Limb (tissue), 2 donors: Measurements from ENCODE around the gene OBSCN.

Experiments used
- DNase-seq, 2 donors: peaks; one replicate each; pipeline ENCODE4 v3.0.0-alpha.2; 2016; ENCODE audit errors: extremely low spot score in 2 of 2

Gene OBSCN

DNA sequence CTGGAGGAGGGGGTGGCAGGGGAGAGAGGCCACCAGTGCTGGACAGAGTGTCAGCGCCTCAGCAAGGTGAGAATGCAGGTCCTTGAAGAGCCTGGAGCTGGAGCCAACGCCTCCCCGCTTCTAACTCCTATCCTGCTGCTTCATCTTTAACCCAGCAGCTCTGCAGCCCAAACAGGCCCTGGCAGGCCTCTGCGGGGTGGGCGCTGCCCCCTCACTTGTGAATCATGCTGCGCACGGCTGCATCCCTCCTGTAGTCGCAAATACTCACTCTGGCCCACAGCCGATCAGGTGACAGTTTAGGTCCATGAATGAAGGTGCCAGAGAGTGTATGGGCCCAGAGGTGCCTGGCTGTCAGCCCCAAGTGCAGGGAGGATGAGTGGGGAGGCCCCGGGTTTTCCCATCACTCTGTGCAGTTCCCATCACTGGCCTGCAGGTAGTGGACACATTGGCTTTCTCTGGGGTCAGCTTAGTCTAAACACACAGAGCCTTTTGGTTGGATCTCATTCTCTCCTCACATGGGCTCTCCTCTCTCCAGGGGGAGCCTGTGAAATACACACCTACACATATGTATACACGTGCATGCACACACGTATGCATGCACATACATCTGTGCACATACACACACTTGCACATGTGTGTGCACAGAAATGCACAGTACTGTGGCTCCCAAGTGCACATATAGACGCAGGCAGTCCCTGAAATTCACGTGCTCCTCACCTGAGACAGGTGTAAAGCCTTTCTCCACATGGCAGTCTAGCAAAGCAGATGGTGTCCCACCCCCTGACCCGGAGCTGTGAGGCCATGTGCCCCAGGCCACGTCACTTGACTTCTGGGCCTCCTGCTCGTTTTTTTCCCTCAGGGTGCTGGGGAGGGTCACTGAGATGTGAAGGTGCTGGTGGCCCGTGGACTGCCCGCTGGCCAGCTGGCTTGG is 146.8 kb downstream of the OBSCN start:
- no peak for DNase-seq

DNA sequence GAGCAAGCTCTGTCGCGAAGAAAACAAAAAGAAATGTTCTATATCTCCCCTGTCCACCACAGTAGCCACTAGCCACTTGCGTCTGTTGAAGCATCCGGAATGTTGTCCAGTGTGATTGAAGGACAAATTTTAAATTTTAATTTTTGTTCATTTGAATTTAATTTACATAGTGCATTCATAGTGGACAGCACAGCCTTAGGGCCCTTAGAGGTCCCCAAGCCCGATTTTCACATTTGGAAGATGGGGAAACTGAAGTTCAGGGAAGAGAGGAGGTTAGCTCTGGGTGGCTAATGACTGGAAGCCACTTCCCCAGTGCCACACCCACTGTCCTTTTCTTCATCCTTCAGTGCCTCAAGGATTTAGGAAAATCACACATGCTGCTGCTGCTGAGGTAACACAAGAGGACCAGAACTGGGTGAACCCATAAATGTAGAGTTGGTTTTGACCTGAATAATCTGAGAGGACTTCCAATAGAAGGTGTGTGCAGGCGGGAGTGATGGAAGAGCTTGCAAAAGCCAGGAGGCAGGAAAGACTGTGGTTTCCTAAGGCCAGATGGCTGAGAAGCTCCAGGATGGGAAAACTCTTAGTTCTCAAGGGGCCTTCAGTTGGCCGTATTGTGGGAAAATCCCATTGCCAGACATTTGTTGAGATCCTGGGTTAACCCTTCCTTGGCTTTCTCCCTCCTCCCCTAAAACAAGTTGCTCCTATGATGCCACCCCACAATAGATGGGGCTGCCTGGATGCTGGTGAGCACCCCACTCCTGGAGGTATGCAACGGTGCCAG is 149.2 kb downstream of the OBSCN start:
- DNase-seq, result no peak

DNA sequence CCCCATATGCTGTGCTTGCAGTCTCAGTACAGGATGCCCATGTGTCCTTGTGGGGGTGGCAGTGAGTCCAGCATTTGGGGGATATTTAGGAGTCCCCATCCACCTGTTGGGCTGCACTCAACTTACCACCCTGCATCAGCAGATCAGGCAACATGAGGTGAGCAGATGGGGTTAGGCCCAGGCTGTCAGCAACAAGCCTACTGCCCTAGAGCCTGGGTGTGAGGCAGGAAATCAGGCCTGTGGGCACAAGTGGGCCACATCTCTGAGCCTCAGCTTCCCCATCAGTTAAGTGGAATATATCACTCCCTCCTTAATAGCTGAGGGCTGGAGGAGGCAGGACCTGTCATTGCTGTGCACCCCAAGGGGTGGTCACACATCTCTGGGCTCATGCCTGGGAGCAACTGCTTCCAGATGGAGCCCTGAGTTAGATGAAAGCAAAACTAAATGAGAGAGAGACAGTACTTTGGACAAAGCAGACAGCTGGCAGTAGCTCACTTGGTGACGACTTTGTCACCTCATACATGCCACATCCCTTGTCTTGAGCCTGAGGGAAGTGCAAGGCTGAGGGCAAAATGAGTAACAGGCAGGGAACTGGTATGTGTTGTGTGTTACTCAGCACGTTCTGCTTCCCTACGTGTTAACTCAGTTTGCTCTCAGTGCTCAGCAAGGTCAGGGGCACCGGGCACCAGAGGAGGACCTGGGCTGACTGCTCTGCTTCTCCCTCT is 150.4 kb downstream of the OBSCN start:
- no peak for DNase-seq

DNA sequence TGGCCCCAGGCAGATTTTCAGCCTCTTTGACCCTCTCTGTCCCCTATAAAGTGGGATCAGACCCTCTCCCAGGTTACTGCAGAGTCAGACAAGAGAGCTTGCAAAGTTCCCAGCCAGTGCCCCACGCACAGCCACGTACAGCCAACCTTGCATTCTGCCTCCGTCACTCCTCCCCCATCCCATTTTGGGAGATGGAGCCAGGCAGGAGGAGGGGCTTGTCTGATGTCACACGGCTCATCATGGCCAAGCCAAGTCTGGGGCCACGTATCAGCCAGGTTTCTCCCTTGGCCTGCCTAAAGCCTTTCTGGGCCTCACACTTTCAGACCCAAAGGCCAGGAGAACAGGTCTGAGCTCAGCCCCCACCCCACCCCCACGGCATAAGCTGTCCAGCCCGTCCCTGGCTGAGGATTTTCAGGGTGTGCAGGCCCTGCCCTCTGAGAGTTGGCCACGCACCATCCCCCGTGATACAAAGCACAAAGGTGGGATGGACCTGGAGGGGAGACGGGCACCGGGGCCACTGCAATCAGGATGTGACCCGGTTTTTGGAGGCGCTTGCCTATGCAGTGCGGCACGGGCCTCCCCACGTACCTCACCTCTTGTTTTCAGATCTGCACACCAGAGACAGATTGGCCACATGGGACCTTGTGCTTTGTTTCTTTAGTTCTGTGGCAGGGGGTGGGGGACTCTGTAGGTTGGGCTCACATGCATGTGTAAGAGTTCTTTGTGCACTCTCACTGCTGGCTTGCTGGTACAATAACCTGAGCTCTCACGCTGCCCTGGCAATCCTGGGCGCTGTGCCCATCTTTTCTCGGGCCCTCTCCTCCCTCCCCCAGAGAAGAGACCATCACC is 151.1 kb downstream of the OBSCN start:
- DNase-seq, result no peak

DNA sequence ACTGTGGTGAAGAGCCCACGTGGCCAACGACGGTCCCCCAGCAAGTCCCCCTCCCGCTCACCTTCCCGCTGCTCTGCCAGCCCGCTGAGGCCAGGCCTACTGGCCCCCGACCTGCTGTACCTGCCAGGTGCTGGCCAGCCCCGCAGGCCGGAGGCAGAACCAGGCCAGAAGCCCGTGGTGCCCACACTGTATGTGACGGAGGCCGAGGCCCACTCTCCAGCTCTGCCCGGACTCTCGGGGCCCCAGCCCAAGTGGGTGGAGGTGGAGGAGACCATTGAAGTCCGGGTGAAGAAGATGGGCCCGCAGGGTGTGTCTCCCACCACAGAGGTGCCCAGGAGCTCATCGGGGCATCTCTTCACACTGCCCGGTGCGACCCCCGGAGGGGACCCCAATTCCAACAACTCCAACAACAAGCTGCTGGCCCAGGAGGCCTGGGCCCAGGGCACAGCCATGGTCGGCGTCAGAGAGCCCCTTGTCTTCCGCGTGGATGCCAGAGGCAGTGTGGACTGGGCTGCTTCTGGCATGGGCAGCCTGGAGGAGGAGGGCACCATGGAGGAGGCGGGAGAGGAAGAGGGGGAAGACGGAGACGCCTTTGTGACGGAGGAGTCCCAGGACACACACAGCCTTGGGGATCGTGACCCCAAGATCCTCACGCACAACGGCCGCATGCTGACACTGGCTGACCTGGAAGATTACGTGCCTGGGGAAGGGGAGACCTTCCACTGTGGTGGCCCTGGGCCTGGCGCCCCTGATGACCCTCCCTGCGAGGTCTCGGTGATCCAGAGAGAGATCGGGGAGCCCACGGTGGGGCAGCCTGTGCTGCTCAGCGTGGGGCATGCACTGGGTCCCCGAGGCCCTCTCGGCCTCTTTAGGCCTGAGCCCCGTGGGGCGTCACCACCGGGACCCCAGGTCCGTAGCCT is 152.0 kb downstream of the OBSCN start:
- DNase-seq, result no peak

DNA sequence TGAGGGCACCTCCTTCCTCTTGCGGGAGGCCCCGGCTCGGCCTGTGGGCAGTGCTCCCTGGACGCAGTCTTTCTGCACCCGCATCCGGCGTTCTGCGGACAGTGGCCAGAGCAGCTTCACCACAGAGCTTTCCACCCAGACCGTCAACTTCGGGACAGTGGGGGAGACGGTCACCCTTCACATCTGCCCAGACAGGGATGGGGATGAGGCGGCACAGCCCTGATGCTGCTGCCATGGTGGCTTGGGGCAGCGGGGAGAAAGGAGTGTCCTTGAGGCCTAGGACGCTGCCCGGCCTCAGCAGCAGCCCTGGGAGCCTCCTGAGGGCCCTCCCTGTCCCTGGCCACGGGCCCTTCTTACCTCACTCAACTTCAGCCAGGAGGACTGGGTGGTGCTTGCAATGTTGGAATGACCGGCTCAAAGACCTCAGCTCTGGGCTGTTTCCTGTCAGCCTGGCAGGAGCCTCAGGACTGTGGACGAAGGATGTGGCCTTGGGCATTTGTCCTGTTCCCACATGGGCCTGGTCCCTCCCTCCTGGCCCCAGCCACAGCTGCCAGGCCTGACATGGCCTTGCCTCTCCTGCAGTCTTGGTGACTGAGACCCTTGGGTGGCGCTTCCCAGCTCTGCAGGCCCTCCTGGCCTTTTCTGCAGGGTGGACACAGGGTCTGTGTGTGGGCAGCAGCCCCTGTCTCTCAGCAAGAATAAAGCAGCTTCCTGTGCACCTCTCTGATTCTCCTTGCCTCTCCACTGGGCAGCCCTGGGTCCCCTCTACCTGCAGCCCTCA is 152.9 kb downstream of the OBSCN start:
- no peak for DNase-seq

DNA sequence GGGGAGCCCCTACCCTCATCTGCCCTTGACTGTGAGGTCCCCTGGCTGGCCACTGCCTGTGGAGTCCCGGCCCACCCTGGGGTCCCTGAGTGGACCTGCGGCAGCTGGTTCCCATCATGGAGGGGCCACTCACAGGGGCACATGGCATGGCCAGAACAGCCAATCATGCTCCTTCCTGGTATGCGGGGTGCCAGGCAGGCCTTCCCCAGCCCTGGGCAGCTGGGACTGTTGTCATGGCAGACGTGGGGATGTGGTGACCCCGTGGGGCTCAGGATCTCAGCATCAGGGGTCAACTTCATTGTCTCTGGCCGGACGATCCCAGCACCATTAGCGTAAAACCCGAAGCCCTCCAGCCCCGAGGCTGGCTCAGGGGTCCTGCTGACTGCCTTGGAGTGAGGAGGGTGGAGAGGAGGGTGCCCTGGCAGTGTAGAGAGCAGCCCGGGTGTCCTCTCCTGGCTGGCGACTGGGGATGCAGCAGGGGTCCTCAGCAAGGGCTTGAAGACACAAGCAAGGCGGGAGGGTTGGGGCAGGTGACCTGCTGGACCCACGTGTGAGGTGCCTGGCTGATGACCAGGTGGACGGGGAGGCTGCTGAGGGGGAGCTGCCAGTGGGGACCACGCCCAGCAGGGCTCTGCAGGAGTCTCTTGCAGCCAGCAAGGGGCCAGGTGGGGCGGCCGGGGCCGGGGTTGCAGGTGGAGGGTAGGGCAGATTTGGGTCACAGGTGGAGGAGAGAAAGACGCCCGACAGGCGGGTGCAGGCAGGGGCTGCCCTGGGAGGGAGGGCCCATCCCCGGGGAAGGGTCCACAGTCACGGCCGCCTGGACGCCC is 153.7 kb downstream of the OBSCN start:
- DNase-seq, result no peak

DNA sequence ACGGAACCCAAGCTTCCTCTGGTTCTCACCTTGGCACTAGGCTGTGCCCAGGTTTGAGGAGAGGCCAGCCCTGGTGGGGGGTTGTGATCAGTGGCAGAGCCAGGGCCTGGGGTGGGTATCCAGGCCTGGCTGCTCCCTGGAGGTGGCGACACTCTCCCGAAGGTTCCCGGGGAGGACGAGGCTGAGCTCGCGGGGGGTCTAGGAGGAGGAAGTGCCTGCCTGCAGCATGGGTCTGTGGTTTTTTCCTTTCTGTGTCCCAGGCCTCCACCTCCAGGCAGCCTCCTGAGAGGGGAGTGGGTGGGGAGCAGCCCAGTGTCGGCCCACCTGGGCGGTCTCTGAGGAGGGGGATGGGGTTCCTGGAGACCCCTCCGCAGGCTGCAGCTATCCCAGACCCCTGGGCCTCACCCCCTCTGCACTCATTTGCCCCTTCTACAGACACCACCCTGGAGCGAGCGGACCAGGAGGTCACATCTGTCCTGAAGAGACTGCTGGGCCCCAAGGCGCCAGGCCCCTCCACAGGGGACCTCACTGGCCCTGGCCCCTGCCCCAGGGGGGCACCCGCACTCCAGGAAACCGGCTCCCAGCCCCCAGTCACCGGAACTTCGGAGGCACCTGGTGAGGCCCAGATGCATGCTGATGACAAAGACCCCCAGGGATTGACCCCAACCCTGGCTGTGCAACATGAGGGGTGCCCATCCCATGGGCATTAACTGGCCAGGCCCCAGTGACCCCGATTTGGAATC is 154.5 kb downstream of the OBSCN start:
- DNase-seq, result peak in 1 of 2 donors; percentile 24

DNA sequence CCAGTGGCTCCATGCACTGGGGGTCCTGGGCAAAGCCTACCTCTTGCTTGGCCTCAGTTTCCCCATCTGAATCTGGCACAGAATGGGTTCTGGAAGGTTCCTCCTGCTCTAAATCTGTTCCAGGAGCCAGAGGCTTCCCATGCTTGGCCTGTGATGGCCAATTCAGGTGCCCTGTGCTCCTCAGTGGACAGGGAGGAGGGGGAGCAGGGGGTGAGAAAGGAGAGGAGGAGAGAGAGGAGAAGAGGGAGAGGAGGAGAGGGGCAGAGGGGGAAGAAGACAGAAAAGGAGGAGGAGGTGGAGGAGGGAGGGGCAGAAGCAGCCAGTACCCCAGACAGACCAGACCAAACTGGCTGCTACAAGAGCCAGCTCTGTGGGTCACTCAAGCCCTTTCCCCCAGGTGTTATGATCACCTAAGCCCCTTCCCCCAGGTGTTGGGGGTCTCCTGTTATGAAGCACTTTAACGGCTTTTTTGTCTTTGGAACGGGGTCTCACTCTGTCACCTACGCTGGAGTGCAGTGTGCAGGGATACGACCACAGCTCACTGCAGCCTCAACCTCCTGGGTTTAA is 155.1 kb downstream of the OBSCN start:
- DNase-seq, result peak in 1 of 2 donors; percentile 6

DNA sequence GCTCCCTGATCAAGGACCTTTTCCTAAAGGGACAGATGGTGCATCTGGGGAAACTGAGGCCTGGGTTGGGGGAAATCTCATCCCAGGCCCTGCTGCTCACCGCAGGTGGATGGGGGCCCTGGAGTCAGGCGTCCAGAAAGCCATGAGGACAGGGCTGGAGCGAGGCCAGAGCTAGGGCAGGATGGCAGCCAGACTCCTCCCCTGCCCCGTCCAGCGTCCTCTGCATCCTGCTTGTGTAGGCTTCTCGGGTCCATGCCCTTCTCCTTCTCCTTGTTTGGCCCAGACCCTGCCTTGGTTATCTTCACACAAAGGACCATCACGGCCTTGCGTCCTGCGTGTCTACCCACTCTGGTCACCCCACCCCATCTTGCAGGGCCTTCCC is 155.8 kb downstream of the OBSCN start:
- DNase-seq, result peak in 1 of 2 donors; percentile 27

DNA sequence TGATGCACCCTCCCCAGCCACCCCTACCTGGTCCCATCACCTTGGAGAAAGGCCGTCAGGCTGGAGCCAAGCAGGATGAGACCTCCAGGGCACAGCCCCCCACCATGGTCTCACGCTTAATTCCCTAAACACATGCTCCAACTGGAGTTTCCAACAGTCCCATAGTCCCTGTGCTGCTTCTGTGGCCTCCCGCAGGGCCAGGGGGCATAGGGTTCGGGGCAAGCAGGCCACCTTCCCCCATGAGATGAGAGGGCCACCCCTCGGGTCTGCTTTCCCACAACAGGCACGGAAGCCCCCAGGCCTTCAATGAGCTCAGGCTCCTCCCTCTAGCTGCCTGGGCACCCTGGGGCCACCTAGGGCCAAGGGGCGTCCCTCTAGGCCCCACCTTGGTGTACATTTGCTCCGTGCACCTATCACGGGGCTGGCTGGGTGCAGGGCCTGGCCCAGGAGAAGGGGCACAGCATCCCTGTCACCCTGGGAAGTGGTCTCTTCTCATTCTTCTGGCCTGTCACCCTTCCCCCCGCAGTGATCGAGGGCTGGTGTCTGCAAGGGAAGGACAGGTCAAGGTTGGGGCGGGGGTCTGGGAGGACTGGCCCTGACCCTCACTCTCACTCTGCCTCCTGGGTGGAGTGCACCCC is 156.3 kb downstream of the OBSCN start:
- DNase-seq, result peak in 1 of 2 donors; percentile 20

DNA sequence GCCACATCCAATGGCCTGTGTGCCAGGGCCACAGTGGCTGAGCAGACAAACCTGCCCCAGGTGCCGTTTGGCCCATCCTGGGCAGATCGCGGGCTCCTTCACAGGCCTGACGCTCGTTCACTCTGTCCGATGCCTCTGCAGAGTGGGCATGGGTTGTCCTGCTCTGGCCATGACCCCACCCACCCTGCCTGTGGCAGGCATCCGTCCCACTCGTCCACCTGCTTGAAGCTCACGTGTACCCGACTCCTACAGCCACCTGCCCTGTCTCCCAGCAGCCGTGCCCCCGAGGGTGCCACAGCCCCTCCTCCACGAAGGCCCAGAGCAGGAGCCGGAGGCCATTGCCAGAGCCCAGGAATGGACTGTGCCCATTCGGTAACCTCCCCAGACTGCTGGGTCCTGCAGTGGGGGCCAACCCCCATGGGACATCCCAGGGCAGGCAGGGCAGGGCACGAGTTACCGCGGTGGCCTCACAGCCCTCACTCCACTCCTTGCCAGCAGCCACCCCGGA is 156.9 kb downstream of the OBSCN start:
- peak in 1 of 2 donors; percentile 22 for DNase-seq

DNA sequence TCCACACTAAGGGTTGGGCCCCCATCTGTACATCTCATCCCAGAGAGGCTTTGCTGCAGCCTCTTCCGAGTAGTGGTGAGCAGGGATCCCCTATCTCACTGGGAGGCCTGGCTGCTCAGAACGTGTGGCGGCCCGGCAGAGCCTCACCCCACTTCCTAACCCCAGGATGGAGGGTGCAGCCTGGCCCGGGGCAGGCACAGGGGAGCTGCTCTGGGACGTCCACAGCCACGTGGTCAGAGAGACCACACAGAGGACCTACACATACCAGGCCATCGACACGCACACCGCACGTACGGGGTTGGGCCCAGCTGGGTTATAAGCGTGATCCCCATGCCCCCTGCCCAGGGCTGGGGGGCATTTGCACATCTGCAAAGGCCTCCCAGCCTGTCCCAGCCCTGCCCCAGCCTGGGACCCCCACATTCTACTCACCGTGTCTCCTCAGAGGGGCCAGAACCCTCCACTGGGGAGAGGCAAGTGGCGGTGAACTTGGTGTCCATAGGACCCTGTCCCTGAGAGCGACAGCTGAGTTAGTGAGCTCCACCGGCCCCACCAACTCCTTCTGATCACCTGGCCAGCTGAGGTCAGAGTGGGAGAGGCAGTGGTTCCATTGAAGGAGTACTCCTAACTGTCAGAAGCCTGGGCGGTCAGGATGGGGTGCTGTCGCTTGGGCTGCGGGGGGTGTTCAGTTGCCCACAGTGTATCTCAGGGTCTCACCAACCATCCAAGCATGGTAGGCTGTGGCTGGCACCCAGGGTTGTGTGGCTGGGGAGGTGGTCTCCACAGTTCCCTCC is 157.6 kb downstream of the OBSCN start:
- DNase-seq, result peak in 1 of 2 donors; percentile 17

DNA sequence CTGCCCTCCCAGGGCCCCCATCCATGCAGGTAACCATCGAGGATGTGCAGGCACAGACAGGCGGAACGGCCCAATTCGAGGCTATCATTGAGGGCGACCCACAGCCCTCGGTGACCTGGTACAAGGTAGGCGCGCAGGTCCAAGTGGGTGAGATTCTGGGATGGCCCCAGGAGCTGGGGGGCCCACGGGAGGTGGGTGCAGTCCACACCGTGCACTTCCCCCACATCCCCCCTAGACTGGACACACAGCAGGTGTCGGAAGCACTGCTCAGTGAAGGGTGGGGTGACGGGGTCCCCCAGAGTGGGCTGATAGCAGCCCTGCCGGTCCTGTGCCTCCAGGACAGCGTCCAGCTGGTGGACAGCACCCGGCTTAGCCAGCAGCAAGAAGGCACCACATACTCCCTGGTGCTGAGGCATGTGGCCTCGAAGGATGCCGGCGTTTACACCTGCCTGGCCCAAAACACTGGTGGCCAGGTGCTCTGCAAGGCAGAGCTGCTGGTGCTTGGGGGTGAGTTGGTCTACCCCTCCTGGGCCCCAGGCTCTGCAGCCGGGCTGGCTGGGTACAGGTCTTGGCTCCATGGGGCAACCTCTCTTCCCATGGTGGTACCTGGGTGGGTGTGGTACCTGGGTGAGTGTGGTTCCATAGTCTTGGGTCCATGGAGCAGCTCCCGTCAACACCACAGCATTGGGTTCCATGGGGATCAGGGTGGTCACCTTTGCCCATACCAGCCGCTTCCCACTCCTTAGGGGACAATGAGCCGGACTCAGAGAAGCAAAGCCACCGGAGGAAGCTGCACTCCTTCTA is 158.4 kb downstream of the OBSCN start:
- DNase-seq, result peak in 1 of 2 donors; percentile 23
